Neural cell (in vitro differentiated cells): Measurements from ENCODE around the gene SNAP29. TPM values are rescaled to one million over a fixed set of nuclear protein-coding genes. Genes with fewer than 3 reads are reported as not detected.

Experiments used
- H2AFZ ChIP-seq: fragments of 200-600, 300-800 bp; sonication (generic), shearing (Covaris generic); 2 replicates; pipeline ENCODE4 v1.6.0; 2014; ENCODE audit warnings: low read depth, mild to moderate bottlenecking, antibody characterized with exemption, low read length, moderate library complexity
- H3F3A ChIP-seq: fragments of 200-600 bp; shearing (Covaris generic); 2 replicates; pipeline ENCODE4 v1.6.1; 2016; ENCODE audit warnings: mild to moderate bottlenecking, moderate library complexity, mixed read lengths, antibody characterized with exemption, low read length; ENCODE audit not compliant: insufficient read depth, poor library complexity, severe bottlenecking
- H3K27ac ChIP-seq: fragments of 200-600, 300-800 bp; sonication (generic), shearing (Covaris generic); 2 replicates; pipeline ENCODE4 v1.5.1; 2014; ENCODE audit warnings: mild to moderate bottlenecking, low read length, moderate library complexity
- H3K27me3 ChIP-seq: fragments of 300-800, 200-600 bp; sonication (generic), shearing (Covaris generic); 2 replicates; pipeline ENCODE4 v1.6.0; 2014; ENCODE audit warnings: mild to moderate bottlenecking, low read depth, low read length, moderate library complexity; ENCODE audit not compliant: insufficient read depth
- H3K36me3 ChIP-seq: fragments of 300-800, 200-600 bp; sonication (generic), shearing (Covaris generic); 2 replicates; pipeline ENCODE4 v1.5.1; 2014; ENCODE audit warnings: mild to moderate bottlenecking, antibody characterized with exemption, low read length, moderate library complexity; ENCODE audit not compliant: insufficient read depth
- H3K4me2 ChIP-seq: fragments of 300-800, 200-600 bp; sonication (generic), shearing (Covaris generic); 2 replicates; pipeline ENCODE4 v1.6.0; 2014; ENCODE audit warnings: mild to moderate bottlenecking, low read length
- H3K4me3 ChIP-seq: fragments of 300-800, 200-600 bp; sonication (generic), shearing (Covaris generic); 2 replicates; pipeline ENCODE4 v1.5.1; 2014; ENCODE audit warnings: mild to moderate bottlenecking, low read length, moderate library complexity
- H3K79me2 ChIP-seq: fragments of 200-600 bp; shearing (Covaris generic); replicated peaks from 2 replicates; pipeline ENCODE4 v1.6.0; 2014; ENCODE audit warnings: mild to moderate bottlenecking, low read length, moderate library complexity; ENCODE audit not compliant: insufficient read depth
- H3K9ac ChIP-seq: fragments of 300-800, 200-600 bp; sonication (generic), shearing (Covaris generic); 2 replicates; pipeline ENCODE4 v1.6.1; 2016; ENCODE audit warnings: mild to moderate bottlenecking, low read length, mixed read lengths
- H3K9me2 ChIP-seq: fragments of 200-600 bp; shearing (Covaris generic); 2 replicates; pipeline ENCODE4 v1.6.1; 2016; ENCODE audit warnings: mild to moderate bottlenecking, low read length, mixed read lengths; ENCODE audit not compliant: insufficient read depth
- H3K9me3 ChIP-seq: fragments of 200-600, 300-800 bp; sonication (generic), shearing (Covaris generic); 2 replicates; pipeline ENCODE4 v1.6.1; 2016; ENCODE audit warnings: mild to moderate bottlenecking, mixed run types, low read length, moderate library complexity, mixed read lengths
- H4K20me1 ChIP-seq: fragments of 200-600 bp; shearing (Covaris generic); 2 replicates; pipeline ENCODE4 v1.6.1; 2016; ENCODE audit warnings: mild to moderate bottlenecking, mixed run types; ENCODE audit not compliant: insufficient read depth
- EP300 ChIP-seq: fragments of 450-650 bp; conservative IDR thresholded peaks from 2 replicates; pipeline ENCODE4 v1.6.1; 2014; ENCODE audit warnings: antibody characterized with exemption, mild to moderate bottlenecking, moderate library complexity; ENCODE audit not compliant: poor library complexity, severe bottlenecking
- EZH2 ChIP-seq: fragments of 200-600, 300-800 bp; shearing (Covaris generic), sonication (generic); IDR thresholded peaks from 2 replicates; pipeline ENCODE4 v1.6.1; 2014; ENCODE audit warnings: antibody characterized with exemption, low read length, borderline replicate concordance, mild to moderate bottlenecking; ENCODE audit not compliant: insufficient read depth, poor library complexity, severe bottlenecking
- MXI1 ChIP-seq: fragments of 450-650 bp; conservative IDR thresholded peaks from 2 replicates; pipeline ENCODE4 v1.6.1; 2014; ENCODE audit warnings: antibody characterized with exemption, mild to moderate bottlenecking; ENCODE audit not compliant: poor library complexity, severe bottlenecking
- POLR2AphosphoS5 ChIP-seq: IDR thresholded peaks from 2 replicates; pipeline ENCODE4 v1.6.1; 2012
- RAD21 ChIP-seq: fragments of 450-650 bp; conservative IDR thresholded peaks from 2 replicates; pipeline ENCODE4 v1.6.1; 2014; ENCODE audit warnings: antibody characterized with exemption, mild to moderate bottlenecking, moderate library complexity
- SMC3 ChIP-seq: fragments of 450-650 bp; conservative IDR thresholded peaks from 2 replicates; pipeline ENCODE4 v1.6.1; 2014; ENCODE audit warnings: antibody characterized with exemption, mild to moderate bottlenecking, moderate library complexity; ENCODE audit not compliant: poor library complexity
- TAF1 ChIP-seq: IDR thresholded peaks from 2 replicates; pipeline ENCODE4 v1.6.1; 2012; ENCODE audit warnings: low read depth
- polyA plus RNA-seq: library from polyadenylated mRNA; depleted of rRNA; stranded (reverse); fragments of >200 nt; gene quantifications from 2 replicates; pipeline ENCODE4 v1.2.3, GENCODE V29; 2014
- TF ChIP-seq, protein P1 (sequence below): IDR thresholded peaks from 2 replicates; pipeline ENCODE4 v1.6.1; 2012; ENCODE audit warnings: borderline replicate concordance
- TF ChIP-seq, protein P2 (sequence below): fragments of 450-650 bp; IDR thresholded peaks from 2 replicates; pipeline ENCODE4 v1.5.1; 2014; ENCODE audit warnings: antibody characterized with exemption, mild to moderate bottlenecking, moderate library complexity; ENCODE audit not compliant: poor library complexity, severe bottlenecking

SNAP29 gene
- polyA plus RNA-seq, 1 donor from 2014 or later = 7.0 TPM

- H3K9me3 ChIP-seq = no peaks in the 10 kb centered on the region
- H3F3A ChIP-seq = no peaks in the 10 kb centered on the region
- no peak overlapping the region for H3K9ac ChIP-seq
- no peaks in the 10 kb centered on the region for H4K20me1 ChIP-seq
- no peaks in the 10 kb centered on the region for H3K9me2 ChIP-seq
- TF ChIP-seq MXI1 = no peak
- TF ChIP-seq, protein P1, sequence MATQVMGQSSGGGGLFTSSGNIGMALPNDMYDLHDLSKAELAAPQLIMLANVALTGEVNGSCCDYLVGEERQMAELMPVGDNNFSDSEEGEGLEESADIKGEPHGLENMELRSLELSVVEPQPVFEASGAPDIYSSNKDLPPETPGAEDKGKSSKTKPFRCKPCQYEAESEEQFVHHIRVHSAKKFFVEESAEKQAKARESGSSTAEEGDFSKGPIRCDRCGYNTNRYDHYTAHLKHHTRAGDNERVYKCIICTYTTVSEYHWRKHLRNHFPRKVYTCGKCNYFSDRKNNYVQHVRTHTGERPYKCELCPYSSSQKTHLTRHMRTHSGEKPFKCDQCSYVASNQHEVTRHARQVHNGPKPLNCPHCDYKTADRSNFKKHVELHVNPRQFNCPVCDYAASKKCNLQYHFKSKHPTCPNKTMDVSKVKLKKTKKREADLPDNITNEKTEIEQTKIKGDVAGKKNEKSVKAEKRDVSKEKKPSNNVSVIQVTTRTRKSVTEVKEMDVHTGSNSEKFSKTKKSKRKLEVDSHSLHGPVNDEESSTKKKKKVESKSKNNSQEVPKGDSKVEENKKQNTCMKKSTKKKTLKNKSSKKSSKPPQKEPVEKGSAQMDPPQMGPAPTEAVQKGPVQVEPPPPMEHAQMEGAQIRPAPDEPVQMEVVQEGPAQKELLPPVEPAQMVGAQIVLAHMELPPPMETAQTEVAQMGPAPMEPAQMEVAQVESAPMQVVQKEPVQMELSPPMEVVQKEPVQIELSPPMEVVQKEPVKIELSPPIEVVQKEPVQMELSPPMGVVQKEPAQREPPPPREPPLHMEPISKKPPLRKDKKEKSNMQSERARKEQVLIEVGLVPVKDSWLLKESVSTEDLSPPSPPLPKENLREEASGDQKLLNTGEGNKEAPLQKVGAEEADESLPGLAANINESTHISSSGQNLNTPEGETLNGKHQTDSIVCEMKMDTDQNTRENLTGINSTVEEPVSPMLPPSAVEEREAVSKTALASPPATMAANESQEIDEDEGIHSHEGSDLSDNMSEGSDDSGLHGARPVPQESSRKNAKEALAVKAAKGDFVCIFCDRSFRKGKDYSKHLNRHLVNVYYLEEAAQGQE = no peak
- TF ChIP-seq RAD21 = no peak
- TF ChIP-seq SMC3 = no peak
- no peak for TF ChIP-seq EZH2
- no peak for TF ChIP-seq POLR2AphosphoS5
- TF ChIP-seq, protein P2, sequence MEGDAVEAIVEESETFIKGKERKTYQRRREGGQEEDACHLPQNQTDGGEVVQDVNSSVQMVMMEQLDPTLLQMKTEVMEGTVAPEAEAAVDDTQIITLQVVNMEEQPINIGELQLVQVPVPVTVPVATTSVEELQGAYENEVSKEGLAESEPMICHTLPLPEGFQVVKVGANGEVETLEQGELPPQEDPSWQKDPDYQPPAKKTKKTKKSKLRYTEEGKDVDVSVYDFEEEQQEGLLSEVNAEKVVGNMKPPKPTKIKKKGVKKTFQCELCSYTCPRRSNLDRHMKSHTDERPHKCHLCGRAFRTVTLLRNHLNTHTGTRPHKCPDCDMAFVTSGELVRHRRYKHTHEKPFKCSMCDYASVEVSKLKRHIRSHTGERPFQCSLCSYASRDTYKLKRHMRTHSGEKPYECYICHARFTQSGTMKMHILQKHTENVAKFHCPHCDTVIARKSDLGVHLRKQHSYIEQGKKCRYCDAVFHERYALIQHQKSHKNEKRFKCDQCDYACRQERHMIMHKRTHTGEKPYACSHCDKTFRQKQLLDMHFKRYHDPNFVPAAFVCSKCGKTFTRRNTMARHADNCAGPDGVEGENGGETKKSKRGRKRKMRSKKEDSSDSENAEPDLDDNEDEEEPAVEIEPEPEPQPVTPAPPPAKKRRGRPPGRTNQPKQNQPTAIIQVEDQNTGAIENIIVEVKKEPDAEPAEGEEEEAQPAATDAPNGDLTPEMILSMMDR = no peak
- no peak for TF ChIP-seq EP300
- no peak for TF ChIP-seq TAF1
- H3K36me3 ChIP-seq = peaks cover 24% of the 10 kb centered on the region
- H2AFZ ChIP-seq = no peak overlapping the region
- no peaks in the 10 kb centered on the region for H3K27me3 ChIP-seq
- H3K79me2 ChIP-seq = no peaks in the 10 kb centered on the region
- no peak overlapping the region for H3K27ac ChIP-seq
- H3K4me3 ChIP-seq = no peak overlapping the region
- H3K4me2 ChIP-seq = no peak overlapping the region
These were observed 46.7 kb upstream of the SNAP29 start for GRCh38 chr22:20811971-20812660.

DNA sequence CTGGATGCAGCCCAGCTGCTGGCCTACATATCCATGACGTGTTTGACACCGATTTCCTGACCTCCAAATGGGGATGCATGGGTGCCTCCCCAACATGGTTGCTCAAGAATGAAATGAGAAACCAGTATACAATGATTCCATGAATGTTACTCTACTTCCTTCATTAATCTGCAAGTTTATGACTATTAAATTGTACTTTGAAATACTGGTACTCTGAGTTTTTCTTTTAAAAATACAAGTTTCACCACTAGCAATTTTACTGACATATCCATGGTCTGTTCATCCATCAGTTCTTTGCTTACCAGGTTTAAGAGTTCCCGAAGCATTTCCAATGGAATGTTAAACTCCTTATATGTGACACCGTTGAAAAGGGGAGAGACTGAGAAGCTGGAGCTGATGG, 45.8 kb upstream of the SNAP29 start:
- TF ChIP-seq RAD21 = no peak
- no peak for TF ChIP-seq SMC3
- H3K27ac ChIP-seq = no peak overlapping the region
- H3K36me3 ChIP-seq = peaks cover 19% of the 10 kb centered on the region

More for the DNA sequence above, 45.8 kb upstream of the SNAP29 start:
- H3K79me2 ChIP-seq = no peaks in the 10 kb centered on the region
- no peaks in the 10 kb centered on the region for H3K9me2 ChIP-seq
- H4K20me1 ChIP-seq = no peaks in the 10 kb centered on the region
- H3K9ac ChIP-seq = no peak overlapping the region
- H2AFZ ChIP-seq = no peak overlapping the region
- H3K4me3 ChIP-seq = no peak overlapping the region
- no peaks in the 10 kb centered on the region for H3K9me3 ChIP-seq
- H3K27me3 ChIP-seq = no peaks in the 10 kb centered on the region
- no peak overlapping the region for H3K4me2 ChIP-seq
- no peaks in the 10 kb centered on the region for H3F3A ChIP-seq
